Progenitor cell of endocrine pancreas (in vitro differentiated cells): ENCODE measurements around the gene BRME1. TPM values are rescaled to one million over a fixed set of nuclear protein-coding genes. Genes with fewer than 3 reads are reported as not detected.

Experiments used
- DNase-seq: peaks from one replicate; pipeline ENCODE4 v3.0.0; 2021; ENCODE audit warnings: low spot score; ENCODE audit not compliant: unreplicated experiment
- H3K27ac Mint-ChIP-seq: 2 replicates; pipeline ENCODE4 v1.8.0; 2021; ENCODE audit warnings: mild to moderate bottlenecking, moderate library complexity, mixed read lengths
- H3K27me3 Mint-ChIP-seq: 2 replicates; pipeline ENCODE4 v1.8.0; 2021; ENCODE audit warnings: mixed read lengths
- H3K36me3 Mint-ChIP-seq: 2 replicates; pipeline ENCODE4 v1.8.0; 2022; ENCODE audit warnings: mixed read lengths; ENCODE audit not compliant: insufficient read depth
- H3K4me1 Mint-ChIP-seq: 2 replicates; pipeline ENCODE4 v1.8.0; 2021; ENCODE audit warnings: low read depth, mixed read lengths
- H3K4me3 Mint-ChIP-seq: 2 replicates; pipeline ENCODE4 v1.8.0; 2021; ENCODE audit warnings: low read depth, mild to moderate bottlenecking, moderate library complexity, mixed read lengths
- H3K9me3 Mint-ChIP-seq: 2 replicates; pipeline ENCODE4 v1.8.0; 2021; ENCODE audit warnings: low read depth, mixed read lengths
- microRNA-seq: library from miRNA; unstranded; fragments of <30 nt; microRNA quantifications from one replicate; pipeline ENCODE4 v1.1.0, GENCODE V29; 2020; ENCODE audit warnings: borderline number of aligned reads; ENCODE audit not compliant: unreplicated experiment
- total RNA-seq: library from RNA; stranded (reverse); gene quantifications from 2 replicates; pipeline ENCODE4 v1.2.1, GENCODE V29; 2021
- TF ChIP-seq, protein P1 (sequence below): fragments of 200-600 bp; sonication (generic); IDR thresholded peaks from one replicate; pipeline ENCODE4 v1.5.0; 2021; ENCODE audit warnings: antibody characterized with exemption, mild to moderate bottlenecking; ENCODE audit not compliant: unreplicated experiment

The BRME1 gene
- total RNA-seq, 1 donor from 2014 or later = 6.1 TPM

DNA sequence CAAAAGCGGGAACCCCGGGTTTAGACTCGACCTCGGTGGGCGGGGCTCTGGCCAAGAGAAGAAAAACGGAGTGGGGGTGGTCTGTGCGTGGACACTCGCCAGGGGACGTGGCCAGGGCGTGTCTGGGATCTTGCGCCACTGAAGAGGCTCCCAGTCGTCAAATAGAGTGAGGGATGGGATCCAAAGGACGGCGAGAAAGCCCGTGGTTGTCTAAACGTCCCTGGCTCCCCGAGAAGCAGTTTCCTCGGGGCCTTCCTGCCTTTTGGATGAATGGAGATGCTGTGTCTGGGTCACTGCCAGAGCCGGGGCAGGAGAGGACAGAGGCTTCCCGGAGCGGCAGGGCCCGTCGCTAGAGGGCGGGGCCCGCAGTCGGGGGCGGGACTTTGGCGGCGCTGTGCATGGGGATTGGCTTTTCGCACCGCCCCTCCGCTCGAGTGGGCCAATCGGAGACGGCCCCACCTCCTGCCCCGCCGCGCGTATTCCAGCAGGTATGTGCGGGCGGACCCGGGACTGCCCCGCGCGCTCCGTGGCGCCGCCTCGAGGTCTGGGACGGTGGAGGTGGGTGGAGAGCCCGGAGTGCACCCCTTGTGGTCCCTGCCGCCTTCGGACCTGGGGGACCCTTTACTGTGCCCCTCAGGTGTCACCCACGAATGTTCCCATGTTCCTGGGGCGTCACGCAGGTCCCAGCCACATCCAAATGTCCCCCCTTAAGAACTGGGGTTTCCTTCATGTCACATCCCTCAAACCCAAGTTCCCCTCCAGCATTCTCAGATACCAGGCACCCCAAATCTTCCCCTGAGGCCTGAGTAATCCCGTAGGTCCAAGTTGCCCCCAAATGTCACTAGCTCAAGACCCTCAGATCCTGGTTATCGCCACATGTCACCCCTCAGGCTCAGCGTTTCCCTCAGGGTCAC is 72.3 kb downstream of the BRME1 start:
- Mint-ChIP-seq H3K27me3 (no peaks in the 10 kb centered on the region), H3K27ac (peak overlapping the region; percentile 88), H3K4me3 (peak overlapping the region; percentile 71), H3K36me3 (peaks cover 12% of the 10 kb centered on the region), H3K9me3 (no peaks in the 10 kb centered on the region), H3K4me1 (peaks cover 9% of the 10 kb centered on the region)
- DNase-seq = peak; percentile 94
- TF ChIP-seq, protein P1, sequence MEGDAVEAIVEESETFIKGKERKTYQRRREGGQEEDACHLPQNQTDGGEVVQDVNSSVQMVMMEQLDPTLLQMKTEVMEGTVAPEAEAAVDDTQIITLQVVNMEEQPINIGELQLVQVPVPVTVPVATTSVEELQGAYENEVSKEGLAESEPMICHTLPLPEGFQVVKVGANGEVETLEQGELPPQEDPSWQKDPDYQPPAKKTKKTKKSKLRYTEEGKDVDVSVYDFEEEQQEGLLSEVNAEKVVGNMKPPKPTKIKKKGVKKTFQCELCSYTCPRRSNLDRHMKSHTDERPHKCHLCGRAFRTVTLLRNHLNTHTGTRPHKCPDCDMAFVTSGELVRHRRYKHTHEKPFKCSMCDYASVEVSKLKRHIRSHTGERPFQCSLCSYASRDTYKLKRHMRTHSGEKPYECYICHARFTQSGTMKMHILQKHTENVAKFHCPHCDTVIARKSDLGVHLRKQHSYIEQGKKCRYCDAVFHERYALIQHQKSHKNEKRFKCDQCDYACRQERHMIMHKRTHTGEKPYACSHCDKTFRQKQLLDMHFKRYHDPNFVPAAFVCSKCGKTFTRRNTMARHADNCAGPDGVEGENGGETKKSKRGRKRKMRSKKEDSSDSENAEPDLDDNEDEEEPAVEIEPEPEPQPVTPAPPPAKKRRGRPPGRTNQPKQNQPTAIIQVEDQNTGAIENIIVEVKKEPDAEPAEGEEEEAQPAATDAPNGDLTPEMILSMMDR = peak; percentile 61

Small RNA genes within 50 kb of the gene (microRNA-seq; reads per million reads assigned to microRNA genes)
- gene MIR181C = 3,346 reads per million, percentile 86 among the genes with 10 or more reads in this experiment
- 1,783 reads per million, percentile 83 among the genes with 10 or more reads in this experiment for gene MIR181D

Other genes with a start within 250 kb of the BRME1 start
- gene MRI1, start 141.6 kb downstream of the BRME1 start, total RNA-seq = 20.3 and 23.0 TPM in 2 replicates
- gene C19orf53, start 131.7 kb downstream of the BRME1 start, total RNA-seq = 78.4 and 90.1 TPM in 2 replicates
- 30.9 and 34.6 TPM in 2 replicates for gene ZSWIM4, start 110.7 kb downstream of the BRME1 start, total RNA-seq
- 9.5 and 10.5 TPM in 2 replicates for gene NANOS3, start 29.0 kb downstream of the BRME1 start, total RNA-seq
- 69.4 and 74.0 TPM in 2 replicates for gene CC2D1A, start 84 bp upstream of the BRME1 start, total RNA-seq
- gene PODNL1, start 32.3 kb upstream of the BRME1 start, total RNA-seq = not detected in 2 replicates
- 57.3 and 65.5 TPM in 2 replicates for gene DCAF15, start 46.4 kb upstream of the BRME1 start, total RNA-seq
- gene RFX1, start 100.2 kb upstream of the BRME1 start, total RNA-seq = 26.5 and 30.6 TPM in 2 replicates
- not detected in 2 replicates for gene RLN3, start 122.0 kb upstream of the BRME1 start, total RNA-seq
- gene IL27RA, start 125.6 kb upstream of the BRME1 start, total RNA-seq = 3.4 and 3.7 TPM in 2 replicates
- gene PALM3, start 156.0 kb upstream of the BRME1 start, total RNA-seq = 5.7 and 7.7 TPM in 2 replicates
- 3.0 and 3.5 TPM in 2 replicates for gene MISP3, start 166.7 kb upstream of the BRME1 start, total RNA-seq
- gene C19orf67, start 179.7 kb upstream of the BRME1 start, total RNA-seq = 0.43 TPM in 1 of 2 replicates, not detected in the other
- gene SAMD1, start 184.6 kb upstream of the BRME1 start, total RNA-seq = 64.7 and 72.4 TPM in 2 replicates
- gene PRKACA, start 211.6 kb upstream of the BRME1 start, total RNA-seq = 87.4 and 92.1 TPM in 2 replicates
- gene ASF1B, start 230.5 kb upstream of the BRME1 start, total RNA-seq = 18.4 TPM in 2 replicates